ENCODE results near the gene LCE1E.

The LCE1E gene

GRCh38 chr1:152817309-152817708 lies 31.3 kb downstream of the LCE1E start:
- Mint-ChIP-seq H3K4me3 (no peak overlapping the region), H3K4me1 (ENCODE audit: low read depth) (no peaks in the 10 kb centered on the region), H3K27ac (no peak overlapping the region), H3K36me3 (ENCODE audit: low read depth) (no peaks in the 10 kb centered on the region), H3K9me3 (no peaks in the 10 kb centered on the region), H3K27me3 (ENCODE audit: low read depth) (no peaks in the 10 kb centered on the region)
- no peak for DNase-seq (ENCODE audit: low spot score)

- DNase-seq (ENCODE audit: low spot score), result no peak
- Mint-ChIP-seq H3K36me3 (ENCODE audit: low read depth) (no peaks in the 10 kb centered on the region), H3K27ac (no peak overlapping the region), H3K4me1 (ENCODE audit: low read depth) (no peaks in the 10 kb centered on the region), H3K27me3 (ENCODE audit: low read depth) (no peaks in the 10 kb centered on the region), H3K9me3 (no peaks in the 10 kb centered on the region), H3K4me3 (no peak overlapping the region)
Observed at GRCh38 chr1:152823294-152823693, 37.2 kb downstream of the LCE1E start.

GRCh38 chr1:152824964-152825363 lies 38.9 kb downstream of the LCE1E start:
- Mint-ChIP-seq H3K36me3 (ENCODE audit: low read depth) (no peaks in the 10 kb centered on the region), H3K4me1 (ENCODE audit: low read depth) (no peaks in the 10 kb centered on the region), H3K27me3 (ENCODE audit: low read depth) (no peaks in the 10 kb centered on the region), H3K27ac (no peak overlapping the region), H3K4me3 (no peak overlapping the region), H3K9me3 (no peaks in the 10 kb centered on the region)
- no peak for DNase-seq (ENCODE audit: low spot score)

- DNase-seq (ENCODE audit: low spot score), result no peak
- no peaks in the 10 kb centered on the region for H3K27me3 Mint-ChIP-seq (ENCODE audit: low read depth)
- H3K4me3 Mint-ChIP-seq, result no peak within 1 kb of the TSS
- H3K4me1 Mint-ChIP-seq (ENCODE audit: low read depth), result no peaks in the 10 kb centered on the region
- no peaks in the 10 kb centered on the region for H3K9me3 Mint-ChIP-seq
- no peak within 1 kb of the TSS for H3K27ac Mint-ChIP-seq
- H3K36me3 Mint-ChIP-seq (ENCODE audit: low read depth), result no peaks in the 10 kb centered on the region
Observed at GRCh38 chr1:152827173-152827572, 41.1 kb downstream of the LCE1E start, which contains the start of gene LCE1A. LCE1A (plus strand) TSS chr1:152827473; CDS start chr1:152827473, 0 bp downstream.

- Mint-ChIP-seq H3K9me3 (no peaks in the 10 kb centered on the region), H3K4me1 (ENCODE audit: low read depth) (no peaks in the 10 kb centered on the region), H3K36me3 (ENCODE audit: low read depth) (no peaks in the 10 kb centered on the region), H3K27ac (no peak overlapping the region), H3K27me3 (ENCODE audit: low read depth) (peaks cover 4% of the 10 kb centered on the region), H3K4me3 (no peak overlapping the region)
- DNase-seq (ENCODE audit: low spot score), result no peak
Observed at GRCh38 chr1:152836870-152837269, 50.8 kb downstream of the LCE1E start.
